Suprapubic skin (tissue), 4 donors: Measurements from ENCODE around the gene IL36B. TPM values are rescaled to one million over a fixed set of nuclear protein-coding genes. Genes with fewer than 3 reads are reported as not detected.

Source experiments
- DNase-seq, 2 donors: peaks; one replicate each; pipeline ENCODE4 v3.0.0-alpha.2; 2019; ENCODE audit warnings: low spot score in 2 of 2
- H3K27ac ChIP-seq: fragments of 200-600 bp; sonication (generic); one replicate; pipeline ENCODE4 v1.5.1; 2019
- H3K27me3 ChIP-seq: fragments of 200-600 bp; sonication (generic); one replicate; pipeline ENCODE4 v1.5.1; 2019
- H3K36me3 ChIP-seq: fragments of 200-600 bp; sonication (generic); one replicate; pipeline ENCODE4 v1.5.1; 2019
- H3K4me1 ChIP-seq: fragments of 200-600 bp; sonication (generic); one replicate; pipeline ENCODE4 v1.5.1; 2019
- H3K4me3 ChIP-seq: fragments of 200-600 bp; sonication (generic); one replicate; pipeline ENCODE4 v1.5.1; 2019; ENCODE audit warnings: mild to moderate bottlenecking
- H3K9me3 ChIP-seq: fragments of 200-600 bp; sonication (generic); one replicate; pipeline ENCODE4 v1.5.1; 2019
- CTCF ChIP-seq, 2 donors: fragments of 200-600 bp in 1 of 2; fragments of 450-650 bp in 1 of 2; sonication (generic) in 1 of 2; IDR thresholded peaks; one replicate each; pipeline ENCODE4 v1.5.1; 2016 to 2019; ENCODE audit warnings: antibody characterized with exemption in 2 of 2, mild to moderate bottlenecking in 1 of 2, moderate library complexity in 1 of 2
- EP300 ChIP-seq: sonication (generic); formaldehyde crosslinking; IDR thresholded peaks from one replicate; pipeline ENCODE4 v1.6.1; 2017; ENCODE audit warnings: antibody characterized with exemption
- POLR2A ChIP-seq, 2 donors: fragments of 450-650 bp; IDR thresholded peaks; one replicate each; pipeline ENCODE4 v1.6.1; 2017; ENCODE audit warnings: antibody characterized with exemption in 2 of 2, mild to moderate bottlenecking in 2 of 2, moderate library complexity in 2 of 2
- POLR2AphosphoS5 ChIP-seq, 3 donors: sonication (generic); formaldehyde crosslinking; IDR thresholded peaks; one replicate each; pipeline ENCODE4 v1.6.1; 2017; ENCODE audit warnings: antibody characterized with exemption in 3 of 3
- WGBS: methylation state at CpG from one replicate; pipeline ENCODE4 v1.1.5; 2018; 5-methylcytosine and 5-hydroxymethylcytosine counted together
- total RNA-seq, 4 donors: library from RNA; depleted of rRNA; stranded (reverse); fragments of >200 nt; gene quantifications; one replicate each; pipeline ENCODE4 v1.1.0, GENCODE V29; 2016

The IL36B gene
- total RNA-seq, 4 donors from 2014 or later: 1.5 to 7.9 (median 4.0) TPM

GRCh38 chr2:113034016-113034415 is 18.7 kb downstream of the IL36B start:
- no peak for TF ChIP-seq POLR2AphosphoS5 (IDR thresholded peaks at IDR 0.05)
- TF ChIP-seq EP300: no peak
- no peak for TF ChIP-seq CTCF (IDR thresholded peaks at IDR 0.05)
- no peak for TF ChIP-seq POLR2A (IDR thresholded peaks at IDR 0.05)
- Histone ChIP-seq H3K27me3 (peaks cover 28% of the 10 kb centered on the region), H3K9me3 (no peaks in the 10 kb centered on the region), H3K4me3 (no peak overlapping the region), H3K36me3 (no peaks in the 10 kb centered on the region), H3K27ac (no peak overlapping the region), H3K4me1 (no peaks in the 10 kb centered on the region)
- 71% methylated on average over 3 of the region's 3 CpGs for WGBS
- DNase-seq: no peak

- TF ChIP-seq EP300 (no peak), POLR2A (IDR thresholded peaks at IDR 0.05) (no peak), POLR2AphosphoS5 (IDR thresholded peaks at IDR 0.05) (no peak), CTCF (IDR thresholded peaks at IDR 0.05) (no peak)
- H3K27me3 ChIP-seq: peaks cover 37% of the 10 kb centered on the region
- WGBS: 100% methylated on average over 1 of the region's 1 CpG
- no peak for DNase-seq
- no peaks in the 10 kb centered on the region for H3K36me3 ChIP-seq
- no peaks in the 10 kb centered on the region for H3K4me1 ChIP-seq
- no peak overlapping the region for H3K4me3 ChIP-seq
- no peaks in the 10 kb centered on the region for H3K9me3 ChIP-seq
- H3K27ac ChIP-seq: no peak overlapping the region
Measured at GRCh38 chr2:113032737-113033136, 19.9 kb downstream of the IL36B start.

GRCh38 chr2:113028112-113028511 is 24.6 kb downstream of the IL36B start:
- no peaks in the 10 kb centered on the region for H3K36me3 ChIP-seq
- DNase-seq: no peak
- no peaks in the 10 kb centered on the region for H3K9me3 ChIP-seq
- H3K4me1 ChIP-seq: no peaks in the 10 kb centered on the region
- no peak overlapping the region for H3K27ac ChIP-seq
- peaks cover 52% of the 10 kb centered on the region for H3K27me3 ChIP-seq
- TF ChIP-seq POLR2A (IDR thresholded peaks at IDR 0.05) (no peak), CTCF (IDR thresholded peaks at IDR 0.05) (no peak), EP300 (no peak), POLR2AphosphoS5 (IDR thresholded peaks at IDR 0.05) (no peak)
- 0% methylated on average over 1 of the region's 1 CpG for WGBS
- no peak overlapping the region for H3K4me3 ChIP-seq

GRCh38 chr2:113027691-113028090 is 25.0 kb downstream of the IL36B start:
- WGBS: 84% methylated on average over 2 of the region's 2 CpGs
- H3K36me3 ChIP-seq: no peaks in the 10 kb centered on the region
- H3K27ac ChIP-seq: no peak overlapping the region
- TF ChIP-seq CTCF (IDR thresholded peaks at IDR 0.05) (no peak), EP300 (no peak), POLR2AphosphoS5 (IDR thresholded peaks at IDR 0.05) (no peak), POLR2A (IDR thresholded peaks at IDR 0.05) (no peak)
- no peaks in the 10 kb centered on the region for H3K4me1 ChIP-seq
- no peaks in the 10 kb centered on the region for H3K9me3 ChIP-seq
- no peak for DNase-seq
- H3K4me3 ChIP-seq: no peak overlapping the region
- H3K27me3 ChIP-seq: peaks cover 52% of the 10 kb centered on the region

GRCh38 chr2:113025737-113026136 is 26.9 kb downstream of the IL36B start:
- H3K9me3 ChIP-seq: no peaks in the 10 kb centered on the region
- no peaks in the 10 kb centered on the region for H3K4me1 ChIP-seq
- no peaks in the 10 kb centered on the region for H3K36me3 ChIP-seq
- H3K27ac ChIP-seq: no peak overlapping the region
- TF ChIP-seq EP300 (no peak), CTCF (IDR thresholded peaks at IDR 0.05) (no peak), POLR2A (IDR thresholded peaks at IDR 0.05) (no peak), POLR2AphosphoS5 (IDR thresholded peaks at IDR 0.05) (no peak)
- no peak overlapping the region for H3K4me3 ChIP-seq
- no peak for DNase-seq
- 62% methylated on average over 2 of the region's 2 CpGs for WGBS
- H3K27me3 ChIP-seq: peaks cover 46% of the 10 kb centered on the region
